ENCODE measurements around the gene FOLR2.

Gene FOLR2

GRCh38 chr11:72189455-72190250 lies 26.9 kb upstream of the FOLR2 start:
- H3K36me3 ChIP-seq (ENCODE audit: low read length): no peaks in the 10 kb centered on the region
- H3K79me2 ChIP-seq (ENCODE audit: insufficient read depth, low read length): no peaks in the 10 kb centered on the region
- H4K20me1 ChIP-seq (ENCODE audit: low read depth, low read length): no peaks in the 10 kb centered on the region
- H2AFZ ChIP-seq (ENCODE audit: low read depth, low read length, severe bottlenecking): no peak overlapping the region
- H3K9me2 ChIP-seq (replicated peaks; ENCODE audit: insufficient read depth, low read length): no peaks in the 10 kb centered on the region
- no peak overlapping the region for H3K27ac ChIP-seq (ENCODE audit: low read depth, low read length)
- H3K4me2 ChIP-seq (ENCODE audit: low read depth, low read length, poor library complexity, severe bottlenecking): no peak overlapping the region
- H3K9ac ChIP-seq (ENCODE audit: low read length): no peak overlapping the region
- H3K9me3 ChIP-seq (ENCODE audit: insufficient read depth, low read length): no peaks in the 10 kb centered on the region
- no peaks in the 10 kb centered on the region for H3F3A ChIP-seq (ENCODE audit: insufficient read depth)
- TF ChIP-seq CTCF (IDR thresholded peaks at IDR 0.05; ENCODE audit: insufficient read depth, low read length, poor library complexity, severe bottlenecking) (no peak), EZH2phosphoT487 (conservative IDR thresholded peaks at IDR 0.05; ENCODE audit: low read length) (no peak)
- H3K27me3 ChIP-seq (ENCODE audit: low read length): no peaks in the 10 kb centered on the region
- H3K4me3 ChIP-seq (ENCODE audit: insufficient read depth, low read length, poor library complexity, severe bottlenecking): no peak overlapping the region

GRCh38 chr11:72190631-72191071 lies 25.9 kb upstream of the FOLR2 start:
- Histone ChIP-seq H3K9ac (ENCODE audit: low read length) (no peak overlapping the region), H3K79me2 (ENCODE audit: insufficient read depth, low read length) (no peaks in the 10 kb centered on the region), H3K4me3 (ENCODE audit: insufficient read depth, low read length, poor library complexity, severe bottlenecking) (no peak overlapping the region), H2AFZ (ENCODE audit: low read depth, low read length, severe bottlenecking) (no peak overlapping the region), H3K9me2 (replicated peaks; ENCODE audit: insufficient read depth, low read length) (no peaks in the 10 kb centered on the region), H3K36me3 (ENCODE audit: low read length) (no peaks in the 10 kb centered on the region), H3F3A (ENCODE audit: insufficient read depth) (no peaks in the 10 kb centered on the region), H3K4me2 (ENCODE audit: low read depth, low read length, poor library complexity, severe bottlenecking) (no peak overlapping the region), H3K9me3 (ENCODE audit: insufficient read depth, low read length) (no peaks in the 10 kb centered on the region), H3K27ac (ENCODE audit: low read depth, low read length) (no peak overlapping the region), H4K20me1 (ENCODE audit: low read depth, low read length) (no peaks in the 10 kb centered on the region), H3K27me3 (ENCODE audit: low read length) (no peaks in the 10 kb centered on the region)
- TF ChIP-seq EZH2phosphoT487 (conservative IDR thresholded peaks at IDR 0.05; ENCODE audit: low read length): no peak
- TF ChIP-seq CTCF (IDR thresholded peaks at IDR 0.05; ENCODE audit: insufficient read depth, low read length, poor library complexity, severe bottlenecking): no peak

GRCh38 chr11:72191961-72192381 lies 24.6 kb upstream of the FOLR2 start, which contains the start of gene FOLR1:
Gene FOLR1 (plus strand): TSS chr11:72192140. CDS start chr11:72192174, 34 bp downstream.
- Histone ChIP-seq H3F3A (ENCODE audit: insufficient read depth) (no peaks in the 10 kb centered on the region), H2AFZ (ENCODE audit: low read depth, low read length, severe bottlenecking) (no peak within 1 kb of the TSS), H3K27me3 (ENCODE audit: low read length) (no peaks in the 10 kb centered on the region), H3K9ac (ENCODE audit: low read length) (no peak within 1 kb of the TSS), H3K9me2 (replicated peaks; ENCODE audit: insufficient read depth, low read length) (no peaks in the 10 kb centered on the region), H3K4me2 (ENCODE audit: low read depth, low read length, poor library complexity, severe bottlenecking) (no peak within 1 kb of the TSS), H3K79me2 (ENCODE audit: insufficient read depth, low read length) (no peaks in the 10 kb centered on the region), H3K27ac (ENCODE audit: low read depth, low read length) (no peak within 1 kb of the TSS), H3K36me3 (ENCODE audit: low read length) (no peaks in the 10 kb centered on the region), H3K4me3 (ENCODE audit: insufficient read depth, low read length, poor library complexity, severe bottlenecking) (no peak within 1 kb of the TSS), H4K20me1 (ENCODE audit: low read depth, low read length) (no peaks in the 10 kb centered on the region), H3K9me3 (ENCODE audit: insufficient read depth, low read length) (no peaks in the 10 kb centered on the region)
- no peak for TF ChIP-seq CTCF (IDR thresholded peaks at IDR 0.05; ENCODE audit: insufficient read depth, low read length, poor library complexity, severe bottlenecking)
- no peak for TF ChIP-seq EZH2phosphoT487 (conservative IDR thresholded peaks at IDR 0.05; ENCODE audit: low read length)
